ENCODE measurements around the gene LRRC4C.
A peak's percentile ranks its signal among the peaks of the same experiment; 100 is the strongest.
"Not testable (repeated sequence)": the region's sequence is repeated elsewhere in the genome, so short reads cannot be mapped to it uniquely, and the experiment has no call there.

Gene LRRC4C

DNA sequence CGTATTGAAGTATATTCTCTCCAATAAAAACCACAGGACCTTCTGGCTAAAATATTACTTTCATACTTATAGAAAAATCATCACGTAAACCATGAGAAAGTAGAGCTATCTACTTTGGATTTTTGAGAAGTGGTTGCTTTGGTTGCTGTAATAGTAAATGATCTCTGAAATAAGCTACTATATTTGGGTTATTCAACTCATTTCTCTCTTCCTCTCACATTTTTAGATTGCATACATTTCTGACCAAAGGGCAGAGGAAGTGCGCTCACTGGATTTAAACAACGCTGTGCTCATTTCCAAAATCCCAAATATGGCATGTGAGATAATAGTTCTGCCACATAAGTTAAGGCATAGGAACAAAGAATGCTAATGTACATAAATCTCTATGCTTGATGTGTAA is 357.0 kb downstream of the LRRC4C start:
- peak; percentile 34 for DNase-seq

DNA sequence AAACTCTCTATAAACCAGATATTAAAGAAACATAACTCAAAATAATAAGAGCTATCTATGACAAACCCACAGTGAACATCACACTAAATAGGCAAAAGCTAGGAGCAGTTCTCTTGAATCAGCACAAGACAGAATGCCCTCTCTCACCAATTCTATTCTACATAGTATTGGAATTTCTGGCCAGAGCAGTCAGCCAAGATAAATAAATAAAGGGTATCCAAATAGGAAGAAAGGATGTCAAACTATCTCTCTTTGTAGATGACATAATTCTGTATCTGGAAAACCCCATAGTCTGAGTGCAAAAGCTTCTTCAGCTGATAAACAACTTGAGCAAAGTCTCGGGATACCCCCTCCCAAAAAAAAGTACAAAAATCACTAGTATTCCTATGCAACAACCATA is 359.8 kb downstream of the LRRC4C start:
- DNase-seq: no peak

DNA sequence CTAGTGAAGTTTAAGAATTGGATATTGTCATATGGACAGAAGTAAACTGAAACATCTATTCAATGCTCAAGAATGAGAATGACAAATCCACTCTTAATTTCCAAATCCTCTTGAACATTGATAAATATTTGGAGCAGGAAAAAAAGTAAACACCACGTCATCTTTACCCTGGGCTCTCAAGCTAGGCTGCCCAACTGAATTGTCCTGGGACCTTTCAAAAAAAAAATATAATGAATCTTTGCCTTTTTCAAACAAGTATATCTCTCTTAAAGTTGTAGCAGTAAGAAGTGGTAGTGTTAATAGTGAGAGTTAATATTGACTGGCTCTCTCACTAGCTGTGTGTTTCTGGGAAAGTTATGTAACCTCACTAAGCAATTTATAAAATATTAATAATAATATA is 374.3 kb downstream of the LRRC4C start:
- DNase-seq: no peak

DNA sequence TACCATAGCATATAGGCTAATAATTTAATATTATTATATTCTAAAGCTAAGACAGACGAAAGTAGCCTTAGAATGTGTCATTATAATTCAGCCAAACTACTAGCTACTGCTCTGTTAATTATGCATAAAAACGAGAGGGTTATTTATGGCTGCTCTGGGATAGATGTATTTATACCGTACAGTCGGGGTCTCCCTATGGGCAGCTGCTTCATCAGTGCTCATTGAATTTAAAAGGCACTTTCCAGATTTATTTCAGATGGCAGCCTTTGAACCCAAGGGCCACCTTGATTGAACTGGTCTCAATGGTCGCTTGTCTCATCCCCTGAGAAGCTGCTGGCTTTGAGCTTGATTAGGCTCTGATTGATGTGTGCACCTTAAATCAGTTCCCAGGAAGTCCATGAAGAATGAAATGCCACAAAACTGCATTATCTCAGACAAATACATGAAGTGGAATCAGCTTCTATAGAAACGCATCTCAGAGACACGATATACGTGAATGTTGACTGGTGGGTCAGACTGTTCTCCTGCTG is 377.6 kb downstream of the LRRC4C start:
- no peak for DNase-seq

DNA sequence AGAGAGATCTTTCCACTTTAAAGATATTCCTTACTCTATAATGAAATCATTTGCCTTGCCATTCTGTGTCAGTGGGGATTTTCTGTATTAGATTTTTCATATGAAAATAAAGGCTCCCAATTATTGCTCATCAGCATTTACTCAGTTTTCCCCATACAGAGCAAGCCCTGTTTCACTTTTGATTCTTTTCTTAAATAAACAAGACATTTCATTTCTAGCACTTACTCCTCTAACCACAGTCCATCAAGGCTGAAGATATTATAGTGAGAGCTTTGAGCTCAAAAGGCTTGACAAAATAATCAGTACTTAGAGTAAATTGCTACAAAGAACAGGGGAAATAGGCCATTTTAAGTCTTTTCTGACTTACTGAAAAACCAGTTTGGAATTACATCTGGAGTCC is 385.1 kb downstream of the LRRC4C start:
- DNase-seq: no peak

DNA sequence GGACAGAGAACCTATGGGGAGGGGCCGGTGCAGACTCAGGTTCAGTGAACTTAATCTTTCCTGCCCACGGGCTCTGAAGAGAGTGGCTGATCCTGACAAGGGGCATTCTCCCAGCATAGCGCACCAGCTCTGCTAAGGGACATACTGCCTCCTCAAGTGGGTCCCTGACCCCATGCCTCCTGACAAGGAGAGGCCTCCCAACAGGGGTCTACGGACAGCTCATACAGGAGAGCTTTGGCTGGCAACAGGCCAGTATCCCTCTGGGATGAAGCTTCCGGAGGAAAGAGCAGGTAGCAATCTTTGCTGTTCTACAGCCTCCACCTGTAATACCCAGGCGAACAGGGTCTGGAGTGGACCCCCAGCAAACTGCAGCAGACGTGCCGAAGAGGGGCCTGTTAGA is 394.0 kb downstream of the LRRC4C start:
- no peak for DNase-seq

DNA sequence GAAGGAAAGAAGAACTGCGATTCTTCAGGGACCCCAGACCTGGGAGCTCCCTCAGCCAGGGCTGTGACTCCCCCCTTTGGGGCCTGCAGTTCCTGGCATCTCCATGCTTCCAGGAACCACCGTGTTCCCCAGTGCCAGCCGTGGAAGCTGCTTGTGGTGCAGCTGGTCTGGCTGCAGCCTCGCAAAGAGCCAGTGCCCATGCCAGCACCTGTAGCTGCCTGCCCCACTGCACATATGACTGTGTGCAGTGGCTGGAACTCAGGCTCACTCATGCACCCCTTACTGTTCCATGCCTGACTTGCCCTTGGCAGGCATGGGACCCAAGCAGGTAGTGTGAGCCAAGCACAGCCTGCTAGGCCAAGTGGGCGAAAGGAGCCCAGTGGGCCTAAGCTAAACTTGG is 401.3 kb downstream of the LRRC4C start:
- no peak for DNase-seq

DNA sequence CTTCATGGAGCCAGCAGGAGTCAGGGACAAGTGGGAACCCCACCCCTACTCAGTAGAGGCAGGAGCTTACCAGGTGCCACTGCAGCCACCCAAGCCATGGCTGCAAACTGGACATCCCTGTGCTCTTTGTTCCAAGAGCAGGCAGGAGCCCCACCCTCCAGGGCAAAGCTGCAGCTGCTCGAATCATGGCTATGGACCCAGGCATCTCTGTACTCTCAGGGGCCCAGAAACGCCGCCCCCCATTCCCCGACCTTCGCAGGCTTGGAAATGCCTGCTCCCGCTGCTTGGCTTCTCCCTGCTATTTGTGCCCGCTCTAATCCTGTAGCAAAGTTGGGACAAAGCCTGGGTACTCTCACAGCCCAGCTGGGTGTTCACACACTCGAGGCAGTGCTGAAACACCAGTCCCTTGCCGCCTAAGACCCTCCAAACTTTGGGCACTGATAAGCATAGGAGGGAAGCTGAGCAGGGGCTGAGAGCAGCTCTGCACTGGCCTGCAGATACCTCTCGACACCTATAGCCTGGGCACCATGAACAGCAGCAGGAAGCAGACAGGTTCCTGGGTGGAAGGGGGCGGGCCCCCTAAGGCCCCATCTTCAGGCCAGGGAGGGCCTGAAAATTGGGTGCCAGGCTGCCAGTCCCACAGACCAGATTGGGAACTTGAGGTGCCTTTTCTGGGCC is 402.4 kb downstream of the LRRC4C start:
- DNase-seq: no peak

DNA sequence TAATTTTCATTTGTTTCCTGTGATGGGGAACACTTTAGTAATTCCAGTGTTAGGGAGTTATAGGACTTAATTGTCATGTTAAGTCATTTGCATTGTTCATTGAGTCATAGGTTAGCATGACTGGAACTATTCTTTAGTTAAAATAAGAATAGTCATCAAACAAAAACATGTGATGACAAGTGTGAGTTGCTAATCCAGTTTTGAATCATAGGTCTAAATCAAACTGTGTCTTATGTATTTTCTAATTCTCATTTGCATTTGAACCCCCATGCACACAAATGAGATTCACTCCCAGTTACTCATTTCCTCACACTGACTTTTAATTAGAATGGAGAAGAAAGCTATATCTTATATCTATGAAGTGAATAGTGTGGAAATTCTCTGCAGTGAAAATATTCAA is 405.6 kb downstream of the LRRC4C start:
- DNase-seq: no peak

DNA sequence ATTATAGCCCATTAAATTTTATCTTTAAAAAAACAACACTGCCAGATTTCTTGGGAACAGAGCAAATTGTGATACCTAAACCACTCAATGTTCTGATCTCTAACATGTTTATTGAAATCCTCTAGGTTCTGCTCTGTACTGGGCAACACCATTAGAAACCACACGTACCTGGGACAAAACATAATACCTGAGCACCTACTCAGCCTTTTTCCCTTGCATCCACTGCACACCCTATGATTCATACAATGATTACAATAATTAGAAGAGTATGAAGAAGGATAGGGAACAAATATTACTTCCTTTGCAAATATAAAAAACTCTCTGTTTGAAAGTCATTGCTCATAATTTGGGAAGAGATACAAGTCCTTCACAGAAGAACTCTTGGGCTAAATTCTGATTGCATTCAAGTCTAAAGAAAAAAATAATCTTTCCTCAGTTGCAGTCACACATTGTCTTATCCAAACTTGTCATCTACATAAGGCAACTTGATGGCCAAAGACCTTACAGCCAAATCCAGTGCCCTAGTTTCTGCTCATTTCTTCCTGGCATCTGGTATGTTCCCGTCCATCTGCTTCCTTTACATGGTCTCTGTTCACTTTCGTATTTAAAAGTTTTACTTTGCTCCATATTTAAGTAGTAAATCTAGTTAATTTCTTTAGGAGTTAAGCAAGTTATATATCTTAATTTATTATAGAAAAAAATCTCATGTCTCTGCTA is 407.4 kb downstream of the LRRC4C start:
- no peak for DNase-seq

DNA sequence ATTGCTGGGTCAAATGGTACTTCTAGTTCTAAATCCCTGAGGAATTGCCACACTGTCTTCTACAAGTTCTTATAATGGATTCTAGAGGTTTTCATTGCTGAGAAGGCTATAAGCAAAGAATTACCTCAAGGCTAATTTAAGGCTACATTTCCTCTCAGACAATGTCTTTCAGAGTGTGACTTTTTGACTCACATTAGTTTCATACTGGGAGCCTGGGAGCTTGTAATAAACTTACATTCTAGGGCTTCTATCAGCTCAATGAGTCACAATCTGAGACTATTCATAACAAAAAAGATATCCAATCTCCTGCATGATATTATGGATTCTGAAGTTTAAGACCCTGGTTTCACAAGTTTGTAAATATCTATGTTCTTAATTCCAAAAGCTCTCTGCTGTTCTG is 408.7 kb downstream of the LRRC4C start:
- DNase-seq: no peak

DNA sequence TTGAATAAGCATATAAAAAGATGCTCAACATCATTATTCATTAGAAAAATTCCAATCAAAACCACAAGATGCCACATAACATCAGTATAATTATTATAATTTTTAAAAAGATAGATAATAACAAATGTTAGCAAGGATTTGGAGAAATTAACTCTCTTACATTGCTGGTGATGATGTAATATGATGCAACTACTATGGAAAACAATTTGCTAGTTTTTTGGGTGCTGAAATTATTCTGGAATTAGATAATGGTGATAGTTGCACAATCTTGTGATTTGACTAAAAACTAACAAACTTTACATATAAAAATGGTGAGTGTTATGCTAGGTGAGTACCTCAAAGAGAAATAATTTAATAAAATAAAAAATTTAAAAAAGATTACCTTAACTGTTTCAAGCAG is 412.2 kb downstream of the LRRC4C start:
- DNase-seq: no peak

DNA sequence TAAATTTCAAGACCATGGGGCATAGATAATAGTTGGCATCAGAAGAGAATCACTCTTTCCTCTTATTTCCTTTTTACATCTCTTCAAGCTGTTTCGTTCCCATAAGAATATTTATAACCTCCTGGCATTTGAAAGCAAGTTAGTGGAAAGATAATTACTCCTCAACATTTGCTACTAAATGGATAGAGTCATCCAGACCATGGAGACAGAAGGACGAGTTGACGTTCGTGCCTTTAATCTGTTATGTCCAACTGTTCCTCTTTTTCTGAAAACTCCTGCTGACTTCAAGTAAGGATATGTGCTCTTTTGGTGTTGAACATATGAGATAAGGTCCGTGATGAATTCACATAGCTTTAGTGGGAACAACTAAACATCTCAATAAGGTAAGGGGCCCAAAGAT is 414.2 kb downstream of the LRRC4C start:
- no peak for DNase-seq

DNA sequence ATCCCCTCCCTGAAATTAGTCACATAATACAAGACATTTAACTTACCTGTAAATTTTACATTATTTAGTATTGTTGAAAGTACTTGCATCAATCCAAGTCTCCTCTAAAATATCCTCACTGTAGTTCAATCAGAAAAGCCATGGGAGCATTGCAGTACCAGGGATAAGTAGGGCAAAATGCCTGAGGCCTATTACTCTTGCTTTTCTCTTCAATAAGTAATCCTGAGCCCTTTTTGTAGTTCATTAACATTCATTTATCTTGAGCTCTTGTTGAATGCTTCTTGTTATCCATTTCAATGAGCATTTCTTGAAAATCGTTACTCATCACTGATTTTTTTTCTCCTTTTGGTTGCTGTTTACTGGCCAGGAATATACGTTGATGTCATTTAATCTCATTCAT is 414.7 kb downstream of the LRRC4C start:
- DNase-seq: no peak

DNA sequence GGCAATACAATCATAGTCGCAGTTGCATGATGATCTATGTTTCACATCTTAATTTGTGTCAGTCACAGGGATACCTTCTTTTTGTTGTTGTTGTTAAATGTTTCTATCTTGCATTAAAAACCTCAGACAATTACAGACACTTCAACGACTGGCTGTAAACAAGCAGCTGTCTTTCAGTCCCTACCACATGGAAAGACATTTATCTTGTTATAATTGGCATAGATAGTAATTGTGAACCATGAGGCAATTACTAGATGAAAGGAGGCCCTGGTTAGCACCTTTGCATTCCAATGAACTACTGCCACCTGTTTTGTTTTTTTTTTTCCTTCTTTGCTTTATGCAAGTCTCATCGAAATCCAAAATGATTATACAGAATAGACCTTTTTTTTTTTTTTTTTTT is 416.8 kb downstream of the LRRC4C start:
- DNase-seq: no peak

DNA sequence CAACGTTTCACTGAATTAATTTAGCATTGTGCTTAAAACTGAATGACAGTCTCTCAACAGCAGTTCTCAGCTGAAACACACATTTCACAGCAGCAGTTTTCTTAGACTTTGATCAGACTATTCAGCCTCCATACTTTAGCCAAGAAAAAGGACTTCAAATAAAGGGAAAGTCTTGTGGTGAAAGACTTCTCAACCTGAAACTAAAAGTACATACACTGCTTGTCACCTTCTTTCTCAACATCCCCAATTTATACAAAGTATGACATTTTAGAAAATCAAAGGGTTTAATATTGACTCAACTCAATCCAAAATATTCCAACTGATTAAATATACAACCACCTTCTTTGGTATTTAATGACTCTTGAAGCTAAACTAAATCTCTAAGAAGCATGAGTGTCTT is 419.0 kb downstream of the LRRC4C start:
- DNase-seq: no peak

DNA sequence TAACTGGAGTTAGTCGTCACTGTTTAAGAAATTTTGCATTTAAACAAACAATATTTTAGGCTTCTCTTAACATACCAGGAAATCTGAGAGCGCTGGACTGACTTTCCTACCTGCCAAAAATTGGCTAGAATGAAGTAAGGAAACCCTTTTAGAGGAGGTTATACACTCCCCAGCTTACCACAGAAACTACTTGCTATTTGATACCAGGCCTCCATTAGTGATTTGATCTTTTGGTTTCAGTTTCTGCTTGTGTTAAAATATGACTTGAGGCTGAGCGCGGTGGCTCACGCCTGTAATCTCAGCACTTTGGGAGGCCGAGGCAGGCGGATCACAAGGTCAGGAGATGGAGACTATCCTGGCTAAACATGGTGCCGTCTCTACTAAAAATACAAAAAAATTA is 419.9 kb downstream of the LRRC4C start:
- DNase-seq: no peak

DNA sequence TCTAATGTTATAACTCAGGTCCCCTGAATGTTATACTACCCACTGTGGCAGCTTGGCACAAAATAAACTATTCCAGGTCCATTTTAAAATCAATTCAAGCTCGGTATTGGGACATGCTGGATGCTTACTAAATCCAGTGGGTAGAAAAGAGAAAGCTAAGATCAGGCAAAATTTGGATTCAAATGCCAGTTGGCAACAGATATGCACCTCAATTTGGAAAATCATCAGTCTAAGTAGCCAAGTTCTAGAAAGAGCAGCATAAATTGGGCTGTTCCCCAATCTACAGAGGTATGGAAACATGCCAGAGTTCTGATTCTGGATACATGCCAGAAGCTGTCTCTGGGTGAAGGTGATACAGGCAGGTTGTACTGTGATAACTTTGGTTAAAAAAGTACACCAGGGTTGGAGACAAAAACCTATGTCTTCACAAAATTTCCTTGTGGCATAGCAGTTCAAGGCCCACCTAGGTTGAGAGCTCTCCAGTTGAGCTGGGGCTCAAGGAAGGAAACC is 427.8 kb downstream of the LRRC4C start:
- DNase-seq: no peak

DNA sequence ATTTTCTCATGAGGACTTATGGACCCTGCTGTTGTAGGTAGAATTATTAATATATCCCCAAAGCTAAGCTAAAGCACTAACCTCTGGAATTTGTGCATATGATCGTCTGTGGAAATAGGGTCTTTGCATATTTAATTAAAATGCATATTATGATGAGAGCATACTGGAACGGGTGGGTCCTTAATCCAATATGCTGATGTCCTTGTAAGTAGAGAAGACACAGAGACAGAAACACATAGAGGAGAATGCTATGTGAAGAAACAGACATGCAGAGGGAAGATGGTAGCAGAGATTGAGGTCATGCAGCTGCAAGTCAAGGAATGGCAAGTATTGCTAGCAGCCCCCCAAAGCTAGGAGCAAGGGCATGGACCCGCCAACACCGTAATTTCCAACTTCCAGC is 439.2 kb downstream of the LRRC4C start:
- no peak for DNase-seq

DNA sequence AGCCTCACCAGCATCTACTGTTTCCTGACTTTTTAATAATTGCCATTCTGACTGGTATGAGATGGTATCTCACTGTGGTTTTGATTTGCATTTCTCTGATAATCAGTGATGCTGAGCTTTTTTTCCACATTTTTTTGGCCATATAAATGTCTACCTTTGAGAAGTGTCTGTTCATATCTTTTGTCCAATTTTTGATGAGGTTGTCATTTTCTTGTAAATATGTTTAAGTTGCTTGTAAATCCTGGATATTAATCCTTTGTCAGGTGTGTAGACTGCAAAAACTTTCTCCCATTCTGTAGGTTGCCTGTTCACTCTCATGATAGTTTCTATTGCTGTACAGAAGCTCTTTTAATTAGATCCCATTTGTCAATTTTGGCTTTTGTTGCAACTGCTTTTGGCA is 439.8 kb downstream of the LRRC4C start:
- DNase-seq: not testable (repeated sequence)

DNA sequence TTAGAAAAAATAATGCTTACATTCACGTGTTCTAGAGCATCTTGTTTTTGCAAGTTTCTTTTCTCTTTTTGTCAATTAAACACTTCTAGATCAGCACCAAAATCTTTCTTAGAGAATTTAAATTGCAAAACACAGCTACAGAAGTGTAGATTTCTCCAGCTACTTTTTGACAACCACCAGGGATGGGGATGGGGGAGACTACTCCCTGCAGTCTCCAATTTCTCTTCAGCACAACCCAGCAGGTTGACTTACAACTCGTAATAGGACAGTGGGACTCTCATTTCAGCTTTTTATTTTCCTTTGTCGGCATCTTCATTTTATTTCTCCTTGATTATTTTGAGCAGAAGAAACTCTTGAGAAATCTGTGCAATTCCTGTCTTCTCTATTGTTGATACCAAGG is 441.2 kb downstream of the LRRC4C start:
- DNase-seq: no peak

DNA sequence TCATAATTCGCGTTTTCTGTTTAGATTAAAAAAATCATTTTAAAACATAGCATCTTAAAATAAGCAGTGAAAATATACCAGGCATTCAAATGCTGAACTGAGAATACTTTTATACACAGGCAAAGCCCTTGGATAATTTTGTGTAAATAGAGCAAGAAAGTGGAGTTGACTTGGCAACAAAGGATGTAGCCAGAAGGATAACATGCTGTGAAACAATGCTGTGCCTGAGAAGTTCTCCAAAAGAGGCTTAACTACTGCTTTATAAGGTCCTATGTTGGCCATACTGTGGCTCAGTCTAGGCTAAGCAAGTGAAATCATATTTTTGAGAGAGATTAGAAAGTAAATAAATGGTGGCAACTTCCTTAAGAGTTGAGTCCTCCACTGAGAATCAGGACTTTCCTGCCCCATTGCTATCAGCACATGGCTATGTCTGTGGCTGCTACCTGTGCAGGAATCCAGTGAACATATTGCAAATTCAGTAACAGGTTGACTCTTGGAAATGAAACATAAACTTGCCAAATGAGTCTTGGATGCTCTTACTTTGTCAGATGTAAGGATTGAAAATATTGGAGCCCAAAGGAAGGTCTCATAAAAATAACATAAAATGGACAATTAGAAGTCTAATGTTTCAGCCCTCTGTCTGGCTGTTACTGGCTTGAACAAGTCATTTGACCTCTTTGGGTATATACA is 448.9 kb downstream of the LRRC4C start:
- no peak for DNase-seq

DNA sequence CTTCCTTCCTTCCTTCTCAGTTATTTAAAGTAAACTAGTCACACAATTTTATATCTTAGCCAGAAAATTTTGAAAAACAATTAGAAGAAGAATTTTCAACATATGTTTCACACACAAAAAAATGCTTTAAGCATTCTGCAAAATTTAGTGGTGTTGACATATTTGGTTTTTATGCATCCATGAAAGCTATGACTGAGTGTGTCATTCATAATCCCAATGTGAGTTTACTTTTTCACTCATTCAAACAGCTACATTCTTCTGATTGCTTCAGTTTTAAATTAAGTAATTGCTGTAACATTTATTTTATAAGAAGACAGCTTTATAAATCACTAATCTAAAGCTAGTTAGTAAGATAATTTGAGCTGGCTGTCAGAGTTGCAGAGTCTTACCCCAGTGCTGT is 453.5 kb downstream of the LRRC4C start:
- DNase-seq: no peak

Data from MV-4-11 (cell line).